Coronary artery (tissue), 2 donors: Measurements from ENCODE around the gene TMC6.
"Not testable (repeated sequence)": the region's sequence is repeated elsewhere in the genome, so short reads cannot be mapped to it uniquely, and the experiment has no call there.

Experiments used
- DNase-seq: peaks from one replicate; pipeline ENCODE4 v3.0.0-alpha.2; 2017; ENCODE audit warnings: low spot score
- H3K27ac ChIP-seq, 2 donors: fragments of 200-600 bp; sonication (generic); one replicate each; pipeline ENCODE4 v1.5.1; 2016 to 2019
- H3K4me3 ChIP-seq: fragments of 200-600 bp; sonication (generic); 2 replicates; pipeline ENCODE4 v1.5.1; 2016; ENCODE audit warnings: mild to moderate bottlenecking, moderate library complexity
- CTCF ChIP-seq: fragments of 200-600 bp; sonication (generic); IDR thresholded peaks from one replicate; pipeline ENCODE4 v1.5.1; 2019; ENCODE audit warnings: antibody characterized with exemption

The TMC6 gene

GRCh38 chr17:78173097-78173715, 44.7 kb upstream of the TMC6 start:
- TF ChIP-seq CTCF: no peak
- peak overlapping the region; percentile 87 for H3K27ac ChIP-seq
- no peak for DNase-seq
- H3K4me3 ChIP-seq: no peak overlapping the region

GRCh38 chr17:78172249-78173051, 43.9 kb upstream of the TMC6 start:
- no peak for DNase-seq
- Histone ChIP-seq H3K27ac (peak overlapping the region; percentile 87), H3K4me3 (peak overlapping the region; percentile 32)
- no peak for TF ChIP-seq CTCF

GRCh38 chr17:78171591-78172248, 43.2 kb upstream of the TMC6 start:
- DNase-seq: not testable (repeated sequence)
- H3K4me3 ChIP-seq: peak overlapping the region; percentile 32
- peak overlapping the region; percentile 87 for H3K27ac ChIP-seq

GRCh38 chr17:78170692-78171590, 42.4 kb upstream of the TMC6 start:
- DNase-seq: no peak
- Histone ChIP-seq H3K4me3 (no peak overlapping the region), H3K27ac (peak overlapping the region; percentile 87)
- no peak for TF ChIP-seq CTCF

- Histone ChIP-seq H3K27ac (peak overlapping the region; percentile 96 to 97), H3K4me3 (peak overlapping the region; percentile 97)
- no peak for TF ChIP-seq CTCF
- no peak for DNase-seq
Measured at GRCh38 chr17:78168903-78169793, 40.6 kb upstream of the TMC6 start.

GRCh38 chr17:78168242-78168902, 39.8 kb upstream of the TMC6 start, which contains the start of gene SYNGR2:
Gene SYNGR2 (plus strand): TSS chr17:78168581. CDS start chr17:78168617, 36 bp downstream.
- DNase-seq: no peak
- no peak for TF ChIP-seq CTCF
- H3K27ac ChIP-seq: peak within 1 kb of the TSS; percentile 96 to 97
- H3K4me3 ChIP-seq: peak within 1 kb of the TSS; percentile 97
